ENCODE measurements around the gene ELMOD1.

DNA sequence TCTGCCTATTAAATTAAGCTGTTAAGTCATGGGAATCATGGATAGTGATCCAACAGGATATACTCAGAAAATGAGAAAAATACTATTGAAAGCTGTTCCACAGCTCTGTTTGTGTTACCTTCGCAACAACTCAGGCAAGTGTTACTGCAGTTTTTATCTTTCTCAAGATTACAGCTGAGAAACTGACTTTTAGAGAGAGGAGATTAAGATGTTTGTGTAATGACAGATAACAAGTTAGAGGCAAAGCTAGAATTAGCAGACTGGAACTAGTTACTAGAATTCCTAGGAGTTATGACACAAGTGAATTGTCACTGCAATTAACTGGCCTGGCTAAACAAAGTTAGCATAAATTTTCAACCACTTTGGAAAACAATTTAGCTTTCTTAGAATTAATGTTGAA lies 119.4 kb downstream of the ELMOD1 start:
- TF ChIP-seq, protein P1, sequence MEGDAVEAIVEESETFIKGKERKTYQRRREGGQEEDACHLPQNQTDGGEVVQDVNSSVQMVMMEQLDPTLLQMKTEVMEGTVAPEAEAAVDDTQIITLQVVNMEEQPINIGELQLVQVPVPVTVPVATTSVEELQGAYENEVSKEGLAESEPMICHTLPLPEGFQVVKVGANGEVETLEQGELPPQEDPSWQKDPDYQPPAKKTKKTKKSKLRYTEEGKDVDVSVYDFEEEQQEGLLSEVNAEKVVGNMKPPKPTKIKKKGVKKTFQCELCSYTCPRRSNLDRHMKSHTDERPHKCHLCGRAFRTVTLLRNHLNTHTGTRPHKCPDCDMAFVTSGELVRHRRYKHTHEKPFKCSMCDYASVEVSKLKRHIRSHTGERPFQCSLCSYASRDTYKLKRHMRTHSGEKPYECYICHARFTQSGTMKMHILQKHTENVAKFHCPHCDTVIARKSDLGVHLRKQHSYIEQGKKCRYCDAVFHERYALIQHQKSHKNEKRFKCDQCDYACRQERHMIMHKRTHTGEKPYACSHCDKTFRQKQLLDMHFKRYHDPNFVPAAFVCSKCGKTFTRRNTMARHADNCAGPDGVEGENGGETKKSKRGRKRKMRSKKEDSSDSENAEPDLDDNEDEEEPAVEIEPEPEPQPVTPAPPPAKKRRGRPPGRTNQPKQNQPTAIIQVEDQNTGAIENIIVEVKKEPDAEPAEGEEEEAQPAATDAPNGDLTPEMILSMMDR (IDR thresholded peaks at IDR 0.05): no peak
- TF ChIP-seq EP300 (IDR thresholded peaks at IDR 0.05): no peak
